Activated T-cell treated with anti-CD3 and anti-CD28 coated beads, Interleukin-2, amount 50 U/mL, for 72 hours (primary cell): ENCODE measurements around the gene TPH2. TPM values are rescaled to one million over a fixed set of nuclear protein-coding genes. Genes with fewer than 3 reads are reported as not detected.
A peak's percentile ranks its signal among the peaks of the same experiment; 100 is the strongest.

Experiments used
- ATAC-seq, 2 donors: fragments of 150-1000 bp; cut with Tn5 transposase; replicated peaks in 1 of 2; 2 replicates each; pipeline ENCODE4 v1.10.0; 2021; ENCODE audit warnings: moderate library complexity in 2 of 2, mild to moderate bottlenecking in 1 of 2
- DNase-seq, 2 donors: peaks; one replicate each; pipeline ENCODE4 v3.0.0; 2021 to 2022; ENCODE audit warnings: mixed read lengths in 1 of 2
- H3K27ac Mint-ChIP-seq: one replicate; pipeline ENCODE4 v1.8.0; 2022; ENCODE audit warnings: mild to moderate bottlenecking, moderate library complexity, mixed read lengths
- H3K27me3 Mint-ChIP-seq: one replicate; pipeline ENCODE4 v1.8.0; 2022; ENCODE audit warnings: low read depth, mixed read lengths
- H3K36me3 Mint-ChIP-seq, 2 donors: one replicate each; pipeline ENCODE4 v1.8.0; 2022; ENCODE audit warnings: mixed read lengths in 2 of 2, mild to moderate bottlenecking in 1 of 2; ENCODE audit not compliant: insufficient read depth in 2 of 2
- H3K4me1 Mint-ChIP-seq: one replicate; pipeline ENCODE4 v1.8.0; 2022; ENCODE audit warnings: low read depth, mixed read lengths
- H3K4me3 Mint-ChIP-seq, 2 donors: one replicate each; pipeline ENCODE4 v1.8.0; 2022; ENCODE audit warnings: mild to moderate bottlenecking in 2 of 2, mixed read lengths in 2 of 2, moderate library complexity in 2 of 2
- H3K9me3 Mint-ChIP-seq, 2 donors: one replicate each; pipeline ENCODE4 v1.8.0; 2022; ENCODE audit warnings: mixed read lengths in 2 of 2
- total RNA-seq, 2 donors: library from RNA; stranded (reverse); gene quantifications; one replicate each; pipeline ENCODE4 v1.2.3, GENCODE V29; 2022

TPH2 gene
- total RNA-seq, result not detected

- Mint-ChIP-seq H3K36me3 (peaks cover 1 to 2% of the 10 kb centered on the region in 2 donors), H3K27me3 (peaks cover 92% of the 10 kb centered on the region), H3K4me3 (no peak within 1 kb of the TSS), H3K4me1 (peaks cover 5% of the 10 kb centered on the region), H3K9me3 (peaks cover 2 to 3% of the 10 kb centered on the region in 2 donors), H3K27ac (no peak within 1 kb of the TSS)
- peak; percentile 63 to 64 for ATAC-seq
- peak; percentile 69 to 73 for DNase-seq
These were observed at the start of gene TPH2 for GRCh38 chr12:71938728-71939385. TPH2 (plus strand) TSS chr12:71938845; CDS start chr12:71938987, 142 bp downstream.

DNA sequence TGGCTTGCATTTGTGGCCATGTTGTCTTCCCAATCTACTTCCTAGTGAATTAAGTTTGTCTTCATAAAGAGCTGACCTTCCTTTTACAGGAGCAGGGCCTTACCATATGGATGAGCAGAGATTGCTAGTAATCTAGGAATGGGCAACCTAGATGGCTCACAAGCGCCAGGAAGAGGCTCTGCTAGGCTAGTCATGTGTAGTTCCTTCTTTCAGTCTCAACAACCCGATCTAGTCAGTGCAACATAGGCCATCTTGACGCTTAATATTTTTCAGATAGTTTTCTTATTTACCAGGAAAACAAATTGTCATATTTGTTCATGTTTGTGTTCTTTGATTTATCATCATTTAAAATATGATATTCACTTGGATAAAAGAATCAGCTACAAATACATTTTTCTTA lies 48.2 kb upstream of the TPH2 start:
- Mint-ChIP-seq H3K4me3 (no peak overlapping the region), H3K4me1 (peaks cover 13% of the 10 kb centered on the region), H3K27me3 (no peaks in the 10 kb centered on the region), H3K27ac (no peak overlapping the region), H3K9me3 (no peaks in the 10 kb centered on the region), H3K36me3 (peaks cover 16 to 23% of the 10 kb centered on the region in 2 donors)
- DNase-seq (no peak), ATAC-seq (no peak)

DNA sequence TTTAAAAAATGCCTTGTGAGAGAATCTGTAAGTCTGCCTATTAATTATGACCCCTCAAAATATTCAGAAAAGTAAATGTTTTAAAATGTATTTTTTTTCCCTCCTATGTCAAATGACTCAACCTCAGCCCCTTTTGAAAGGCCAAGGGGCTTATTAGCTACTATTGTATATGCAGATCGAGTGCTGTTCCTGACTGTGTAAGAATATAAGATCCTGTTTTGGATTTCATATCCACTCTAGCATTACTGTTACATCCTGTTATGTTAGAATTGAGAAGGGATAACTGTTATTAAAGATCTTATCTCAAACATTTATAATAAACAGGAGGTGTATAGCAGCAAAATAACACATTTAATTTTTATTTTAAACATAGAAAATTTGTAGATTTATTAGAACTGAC lies 46.6 kb upstream of the TPH2 start:
- no peak for ATAC-seq

DNA sequence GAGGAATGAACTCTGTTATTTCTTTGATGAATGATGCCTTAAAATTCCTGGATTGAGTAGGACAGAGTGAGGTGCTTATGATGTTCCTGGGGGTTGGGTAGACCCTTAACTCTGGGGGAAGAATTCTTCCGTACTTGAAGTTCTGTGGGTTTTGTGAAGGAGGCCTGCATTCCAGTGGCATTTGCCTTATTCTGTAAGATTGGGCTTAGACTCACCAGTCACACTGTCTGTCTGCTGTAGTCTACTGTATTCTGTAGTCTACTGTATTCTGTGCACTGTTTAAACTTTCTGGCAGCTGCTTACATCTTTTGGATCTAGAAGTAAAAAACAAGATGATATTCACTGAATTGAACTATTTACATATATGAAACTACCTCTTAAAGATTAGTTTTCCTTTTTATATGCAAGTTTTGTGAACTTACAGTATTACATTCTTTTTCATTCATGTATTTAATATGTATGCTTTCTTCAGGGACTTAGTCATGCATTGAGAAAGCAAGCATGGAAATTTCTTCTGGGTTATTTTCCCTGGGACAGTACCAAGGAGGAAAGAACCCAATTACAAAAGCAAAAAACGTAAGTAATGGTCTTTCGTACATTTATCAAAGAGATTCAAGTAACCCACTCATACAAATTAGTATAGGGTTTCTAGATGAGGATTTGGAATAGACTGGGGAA lies 42.3 kb upstream of the TPH2 start:
- Mint-ChIP-seq H3K9me3 (no peaks in the 10 kb centered on the region), H3K4me3 (no peak overlapping the region), H3K36me3 (peaks cover 4 to 36% of the 10 kb centered on the region in 2 donors), H3K27me3 (no peaks in the 10 kb centered on the region), H3K27ac (no peak overlapping the region), H3K4me1 (no peaks in the 10 kb centered on the region)
- ATAC-seq, result no peak
- DNase-seq, result no peak

More for the DNA sequence above, 46.6 kb upstream of the TPH2 start:
- H3K4me1 Mint-ChIP-seq, result peaks cover 13% of the 10 kb centered on the region
- DNase-seq, result no peak
- no peak overlapping the region for H3K4me3 Mint-ChIP-seq
- H3K9me3 Mint-ChIP-seq, result no peaks in the 10 kb centered on the region
- H3K27me3 Mint-ChIP-seq, result no peaks in the 10 kb centered on the region
- no peak overlapping the region for H3K27ac Mint-ChIP-seq
- peaks cover 11 to 28% of the 10 kb centered on the region in 2 donors for H3K36me3 Mint-ChIP-seq

GRCh38 chr12:71900091-71900490 lies 38.6 kb upstream of the TPH2 start:
- H3K27me3 Mint-ChIP-seq, result no peaks in the 10 kb centered on the region
- H3K9me3 Mint-ChIP-seq, result no peaks in the 10 kb centered on the region
- H3K4me3 Mint-ChIP-seq, result no peak overlapping the region
- no peaks in the 10 kb centered on the region for H3K4me1 Mint-ChIP-seq
- ATAC-seq (no peak), DNase-seq (no peak)
- no peak overlapping the region for H3K27ac Mint-ChIP-seq
- peaks cover 8 to 50% of the 10 kb centered on the region in 2 donors for H3K36me3 Mint-ChIP-seq

DNA sequence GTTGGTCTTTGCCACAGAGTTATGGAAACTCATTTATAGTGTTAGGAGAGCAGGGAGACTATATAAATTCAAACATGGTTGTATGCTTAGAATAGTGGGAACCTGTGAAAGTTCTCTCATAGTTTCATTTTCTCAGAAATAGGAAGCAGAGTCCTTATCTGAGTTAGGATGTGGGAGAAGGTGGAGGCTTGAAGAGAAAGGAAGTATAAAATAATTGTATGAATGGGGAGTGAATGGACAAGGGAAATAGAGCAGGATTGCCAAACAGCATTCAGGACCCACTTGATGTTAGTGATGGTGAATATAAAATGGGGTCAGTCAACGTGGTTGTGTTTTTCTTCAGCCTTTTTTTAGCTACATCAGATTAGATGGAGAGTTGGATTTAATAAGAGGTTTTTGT lies 34.0 kb upstream of the TPH2 start:
- no peak for ATAC-seq
- no peaks in the 10 kb centered on the region for H3K9me3 Mint-ChIP-seq
- DNase-seq, result no peak
- H3K27ac Mint-ChIP-seq, result peak overlapping the region; percentile 5
- H3K27me3 Mint-ChIP-seq, result no peaks in the 10 kb centered on the region
- peaks cover 12 to 51% of the 10 kb centered on the region in 2 donors for H3K36me3 Mint-ChIP-seq
- no peak overlapping the region for H3K4me3 Mint-ChIP-seq
- no peaks in the 10 kb centered on the region for H3K4me1 Mint-ChIP-seq

DNA sequence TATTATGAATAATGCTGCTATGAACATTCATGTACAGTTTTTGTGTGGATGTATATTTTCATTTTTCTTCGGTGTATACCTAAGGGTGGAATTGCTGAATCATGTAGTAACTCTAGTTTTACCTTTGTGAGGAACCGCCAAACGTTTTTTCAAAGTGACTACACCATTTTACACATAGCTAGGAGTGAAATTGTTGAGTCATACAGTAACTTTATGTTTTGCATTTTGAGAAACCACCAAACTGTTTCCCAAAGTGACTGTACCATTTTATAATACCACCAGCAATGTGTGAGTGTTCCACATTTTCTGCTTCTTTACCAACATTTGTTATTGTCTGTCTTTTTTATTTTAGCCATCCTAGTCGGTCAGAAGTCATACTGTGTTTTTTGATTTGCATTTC lies 3.1 kb upstream of the TPH2 start:
- peak; percentile 81 to 90 for ATAC-seq
- Mint-ChIP-seq H3K4me1 (peaks cover 5% of the 10 kb centered on the region), H3K36me3 (peaks cover 1 to 2% of the 10 kb centered on the region in 2 donors), H3K4me3 (no peak overlapping the region), H3K9me3 (peaks cover 2 to 3% of the 10 kb centered on the region in 2 donors), H3K27me3 (peaks cover 73% of the 10 kb centered on the region), H3K27ac (no peak overlapping the region)
- no peak for DNase-seq

DNA sequence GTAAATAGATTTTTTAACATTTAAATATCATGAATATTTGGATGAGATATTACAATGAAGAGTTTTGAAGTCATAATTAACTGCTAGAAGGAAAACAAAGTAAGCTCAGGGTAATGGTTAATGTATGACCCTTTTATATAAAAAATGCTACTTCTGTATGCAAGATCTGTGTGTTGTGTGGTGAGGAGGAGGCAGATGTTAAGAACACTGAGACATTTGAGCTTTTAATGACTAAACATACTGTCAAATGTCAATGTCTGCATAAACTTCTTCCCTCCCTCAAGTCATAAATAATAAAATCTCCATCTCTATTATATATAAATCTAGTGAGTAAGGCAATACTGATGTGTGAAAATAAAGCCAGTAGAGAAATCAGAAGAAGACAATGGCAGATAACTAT lies 1.4 kb downstream of the TPH2 start:
- peaks cover 5% of the 10 kb centered on the region for H3K4me1 Mint-ChIP-seq
- peaks cover 1 to 2% of the 10 kb centered on the region in 2 donors for H3K36me3 Mint-ChIP-seq
- DNase-seq (no peak), ATAC-seq (no peak)
- H3K9me3 Mint-ChIP-seq, result peaks cover 2 to 3% of the 10 kb centered on the region in 2 donors
- no peak overlapping the region for H3K4me3 Mint-ChIP-seq
- no peak overlapping the region for H3K27ac Mint-ChIP-seq
- H3K27me3 Mint-ChIP-seq, result peaks cover 93% of the 10 kb centered on the region

DNA sequence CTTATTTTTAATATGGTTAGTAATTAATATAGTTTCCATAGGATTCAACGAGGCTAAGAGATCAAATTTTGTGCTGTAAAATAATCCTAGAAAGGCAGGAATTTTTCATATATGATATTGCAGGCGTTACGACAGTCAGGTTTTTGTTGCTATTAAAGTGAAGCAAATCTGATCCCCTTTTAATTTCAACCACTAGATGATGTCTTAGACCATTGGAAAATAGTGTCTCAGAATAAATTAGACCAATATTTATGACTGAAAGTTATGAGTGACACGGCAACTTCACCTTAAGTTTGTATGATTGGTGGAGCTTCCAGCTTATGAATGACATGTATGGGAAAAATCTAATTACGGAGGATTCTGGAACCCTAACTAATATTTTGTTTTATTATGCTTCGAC lies 2.5 kb downstream of the TPH2 start:
- DNase-seq, result no peak
- no peaks in the 10 kb centered on the region for H3K36me3 Mint-ChIP-seq
- no peak overlapping the region for H3K27ac Mint-ChIP-seq
- H3K9me3 Mint-ChIP-seq, result peaks cover 0 to 3% of the 10 kb centered on the region in 2 donors
- peaks cover 93% of the 10 kb centered on the region for H3K27me3 Mint-ChIP-seq
- ATAC-seq, result no peak
- no peak overlapping the region for H3K4me3 Mint-ChIP-seq
- H3K4me1 Mint-ChIP-seq, result peaks cover 5% of the 10 kb centered on the region

DNA sequence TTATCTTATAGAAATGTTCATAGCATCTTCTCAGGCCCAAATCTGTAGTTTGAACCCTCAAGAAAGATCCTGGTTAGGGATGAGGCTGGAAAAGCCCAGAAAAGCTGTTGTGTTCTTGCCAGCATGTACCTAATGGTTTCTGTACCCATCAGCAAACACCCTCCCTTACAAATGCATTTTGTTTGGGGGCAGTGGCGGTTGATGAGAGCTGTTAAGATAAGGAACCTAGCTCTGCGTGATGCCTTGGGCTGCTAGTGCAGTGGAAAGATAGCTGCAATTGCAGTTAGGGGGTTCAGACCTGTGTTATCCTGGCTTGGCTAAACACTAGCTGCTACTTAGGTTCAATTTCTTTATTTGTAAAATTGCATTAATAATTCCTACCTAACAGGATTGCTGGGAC lies 3.6 kb downstream of the TPH2 start:
- peaks cover 5% of the 10 kb centered on the region for H3K4me1 Mint-ChIP-seq
- H3K27me3 Mint-ChIP-seq, result peaks cover 90% of the 10 kb centered on the region
- ATAC-seq, result no peak
- H3K27ac Mint-ChIP-seq, result no peak overlapping the region
- H3K9me3 Mint-ChIP-seq, result no peaks in the 10 kb centered on the region
- DNase-seq, result no peak
- H3K36me3 Mint-ChIP-seq, result no peaks in the 10 kb centered on the region
- H3K4me3 Mint-ChIP-seq, result no peak overlapping the region

DNA sequence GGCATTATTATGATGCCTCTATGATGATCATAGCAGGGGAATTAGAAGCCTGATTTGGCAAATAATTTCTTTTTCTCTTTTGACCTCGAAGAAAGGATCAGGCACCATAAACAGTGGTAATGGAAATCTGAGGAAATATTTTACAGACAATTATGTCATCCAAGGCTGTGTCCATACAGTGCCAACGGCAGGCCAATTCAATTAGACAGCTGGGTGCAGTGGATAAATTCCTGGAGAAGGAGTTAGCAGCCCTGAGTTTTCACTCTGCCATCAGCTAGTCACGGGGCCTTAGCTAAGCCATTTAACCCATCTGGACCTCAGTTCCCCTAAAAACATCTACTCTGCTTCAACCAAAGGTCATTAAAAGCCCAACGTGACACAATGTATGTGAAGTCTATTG lies 4.1 kb downstream of the TPH2 start:
- H3K9me3 Mint-ChIP-seq, result no peaks in the 10 kb centered on the region
- H3K27me3 Mint-ChIP-seq, result peaks cover 89% of the 10 kb centered on the region
- DNase-seq (no peak), ATAC-seq (no peak)
- no peak overlapping the region for H3K27ac Mint-ChIP-seq
- no peaks in the 10 kb centered on the region for H3K36me3 Mint-ChIP-seq
- no peak overlapping the region for H3K4me3 Mint-ChIP-seq
- H3K4me1 Mint-ChIP-seq, result peaks cover 5% of the 10 kb centered on the region

- H3K4me1 Mint-ChIP-seq, result no peaks in the 10 kb centered on the region
These were observed 6.5 kb downstream of the TPH2 start for GRCh38 chr12:71945121-71945520.

GRCh38 chr12:71945883-71946282 lies 7.2 kb downstream of the TPH2 start:
- DNase-seq (no peak), ATAC-seq (no peak)
- H3K4me3 Mint-ChIP-seq, result no peak overlapping the region
- H3K4me1 Mint-ChIP-seq, result no peaks in the 10 kb centered on the region
- no peaks in the 10 kb centered on the region for H3K9me3 Mint-ChIP-seq
- no peaks in the 10 kb centered on the region for H3K36me3 Mint-ChIP-seq
- H3K27me3 Mint-ChIP-seq, result peaks cover 72% of the 10 kb centered on the region
- H3K27ac Mint-ChIP-seq, result no peak overlapping the region

More at GRCh38 chr12:71945121-71945520, 6.5 kb downstream of the TPH2 start:
- Mint-ChIP-seq H3K36me3 (no peaks in the 10 kb centered on the region), H3K27ac (no peak overlapping the region), H3K4me3 (no peak overlapping the region), H3K27me3 (peaks cover 77% of the 10 kb centered on the region), H3K9me3 (no peaks in the 10 kb centered on the region)
- no peak for DNase-seq
- no peak for ATAC-seq
